Dermis microvascular lymphatic vessel endothelial cell (primary cell): ENCODE measurements around the gene OR5H14. TPM values are rescaled to one million over a fixed set of nuclear protein-coding genes. Genes with fewer than 3 reads are reported as not detected.
"Not testable (repeated sequence)": the region's sequence is repeated elsewhere in the genome, so short reads cannot be mapped to it uniquely, and the experiment has no call there.

Experiments used
- DNase-seq, 2 donors: peaks; one replicate each; pipeline versions ENCODE4 v3.0.0 to v3.0.0-alpha.2; 2010; ENCODE audit warnings: low read depth in 2 of 2
- total RNA-seq: library from RNA; depleted of rRNA; stranded (reverse); fragments of >200 nt; gene quantifications from 2 replicates; pipeline ENCODE4 v1.2.1, GENCODE V29; 2014

Gene OR5H14
- not detected in 2 replicates for total RNA-seq

- no peak for DNase-seq
Measured at GRCh38 chr3:98147179-98147578, at the start of gene OR5H14. Gene OR5H14 (plus strand): TSS chr3:98147479. CDS start chr3:98149386, 1,907 bp downstream.

GRCh38 chr3:98099848-98100247, 47.4 kb upstream of the OR5H14 start:
- no peak for DNase-seq

GRCh38 chr3:98108162-98108561, 39.1 kb upstream of the OR5H14 start:
- no peak for DNase-seq

- DNase-seq = no peak
Measured at GRCh38 chr3:98109807-98110549, 37.3 kb upstream of the OR5H14 start.

DNA sequence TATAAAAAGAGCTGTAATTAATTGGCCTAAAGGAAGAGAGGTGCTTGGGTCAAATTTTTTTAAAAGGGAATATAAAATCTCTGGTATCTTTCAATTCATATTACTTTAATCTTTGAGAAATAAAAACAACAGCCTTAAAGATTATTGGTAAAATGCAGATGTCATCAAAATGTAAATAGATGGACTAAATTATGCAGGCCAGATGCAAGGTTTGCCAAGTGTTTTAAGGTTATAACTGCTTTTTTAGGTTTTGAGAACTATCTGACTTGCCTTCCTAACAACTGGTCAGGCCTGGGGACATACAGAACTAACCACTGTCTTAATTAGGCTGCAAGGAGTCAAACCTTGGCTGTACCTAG, 36.8 kb upstream of the OR5H14 start:
- no peak for DNase-seq

GRCh38 chr3:98114264-98114663, 33.0 kb upstream of the OR5H14 start:
- no peak for DNase-seq

GRCh38 chr3:98115717-98116116, 31.6 kb upstream of the OR5H14 start:
- no peak for DNase-seq

DNA sequence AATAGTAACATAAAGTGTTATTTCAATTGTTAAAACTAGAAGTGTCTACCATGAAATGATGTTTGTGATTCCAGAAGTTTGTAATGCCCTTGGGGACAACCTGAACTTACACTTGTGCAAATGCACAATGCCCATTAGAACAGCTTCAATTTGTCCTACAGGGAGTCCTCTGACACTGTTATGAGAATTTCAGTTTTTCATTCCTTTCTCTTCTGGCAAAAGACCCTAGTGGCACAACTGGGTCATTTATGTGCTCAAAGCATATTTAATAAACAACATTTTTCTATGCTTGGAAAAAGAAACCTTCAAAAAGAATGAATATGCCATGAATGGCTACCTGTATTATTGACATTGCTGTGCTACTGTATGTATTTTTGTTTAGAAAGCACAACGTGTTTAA, 16.9 kb upstream of the OR5H14 start, which contains the start of gene OR5H1:
TSS of gene OR5H1 (plus strand) at position 301 of the 400 bp plus-strand sequence. CDS start 1,977 bp downstream, outside the sequence.
- no peak for DNase-seq

GRCh38 chr3:98136631-98137030, 10.6 kb upstream of the OR5H14 start:
- DNase-seq = no peak

GRCh38 chr3:98137826-98138557, 9.3 kb upstream of the OR5H14 start:
- DNase-seq = not testable (repeated sequence)

GRCh38 chr3:98140531-98140930, 6.7 kb upstream of the OR5H14 start:
- no peak for DNase-seq

DNA sequence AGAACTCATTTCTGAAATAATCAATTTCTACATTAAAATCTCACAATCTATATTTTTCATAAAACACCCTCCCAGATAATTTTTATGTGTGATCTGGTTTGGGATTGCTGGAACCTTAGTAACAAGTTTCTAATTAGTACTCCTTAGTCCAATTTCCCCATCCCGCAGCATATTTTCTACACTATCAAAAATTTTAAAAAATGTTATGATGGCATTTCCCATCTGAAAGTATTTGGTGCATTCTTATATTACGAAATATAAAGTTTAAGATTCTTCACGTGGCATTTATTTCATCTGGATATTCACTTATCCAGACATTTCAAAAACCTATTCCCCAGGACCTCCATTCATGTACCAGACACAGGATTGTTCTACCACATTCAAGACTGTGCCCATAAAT, 1.5 kb downstream of the OR5H14 start:
- DNase-seq = no peak

- not testable (repeated sequence) for DNase-seq
Measured at GRCh38 chr3:98149456-98149855, 2.2 kb downstream of the OR5H14 start.

DNA sequence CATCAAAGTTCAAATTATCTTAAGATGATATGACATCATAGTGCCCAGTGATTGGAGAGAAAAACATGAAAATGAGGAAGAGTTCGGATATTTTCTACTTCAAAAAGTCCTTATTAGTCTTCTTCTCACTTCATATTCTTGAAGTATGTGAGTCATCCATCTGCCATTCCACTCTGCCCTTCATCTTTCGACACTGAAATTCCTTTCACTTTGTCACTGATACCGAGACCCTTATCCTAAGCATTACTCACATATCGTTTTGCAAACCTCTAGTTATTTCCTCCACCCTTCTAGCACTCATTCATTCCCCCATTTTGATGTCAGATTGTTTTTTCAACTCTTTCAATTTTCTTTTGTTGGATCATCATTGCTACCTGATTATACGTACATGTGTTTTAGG, 4.0 kb downstream of the OR5H14 start:
- no peak for DNase-seq

DNA sequence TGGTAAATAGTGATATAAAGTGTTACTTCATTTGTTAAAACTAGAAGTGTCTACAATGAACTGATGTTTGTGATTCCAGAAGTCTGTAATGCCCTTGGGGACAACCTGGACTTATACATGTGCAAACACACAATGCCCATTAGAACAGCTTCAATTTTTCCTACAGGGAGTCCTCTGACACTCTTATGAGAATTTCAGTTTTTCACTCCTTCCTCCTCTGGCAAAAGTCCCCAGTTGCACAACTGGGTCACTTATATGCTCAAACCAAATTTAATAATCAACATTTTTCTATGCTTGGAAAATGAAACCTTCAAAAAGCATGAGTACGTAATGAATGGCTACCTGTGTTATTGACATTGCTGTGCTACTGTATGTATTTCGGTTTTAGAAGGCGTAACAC, 19.1 kb downstream of the OR5H14 start, which contains the start of gene OR5H15:
TSS of gene OR5H15 (plus strand) at position 301 of the 400 bp plus-strand sequence. CDS start 2,004 bp downstream, outside the sequence.
- DNase-seq = no peak

DNA sequence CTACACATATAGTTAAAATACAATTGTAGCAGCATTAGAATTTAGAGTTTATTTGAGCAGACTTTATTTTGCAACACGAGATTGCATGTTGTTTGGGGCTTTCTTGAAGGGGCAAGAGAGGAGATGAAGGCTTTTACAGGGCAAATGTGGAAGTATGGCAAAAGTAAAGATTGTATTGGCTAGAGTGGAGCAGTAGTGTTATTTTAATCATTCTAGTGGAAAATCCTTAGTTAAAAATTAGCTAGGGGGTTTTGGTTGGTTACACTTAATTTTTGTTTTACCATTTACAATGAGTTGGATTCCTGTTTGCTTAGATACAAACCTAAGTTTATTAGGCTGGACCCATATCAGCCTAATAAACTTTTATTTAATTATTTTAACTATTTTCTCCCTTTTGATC, 23.8 kb downstream of the OR5H14 start:
- no peak for DNase-seq

GRCh38 chr3:98172621-98173020, 25.3 kb downstream of the OR5H14 start:
- DNase-seq = no peak

DNA sequence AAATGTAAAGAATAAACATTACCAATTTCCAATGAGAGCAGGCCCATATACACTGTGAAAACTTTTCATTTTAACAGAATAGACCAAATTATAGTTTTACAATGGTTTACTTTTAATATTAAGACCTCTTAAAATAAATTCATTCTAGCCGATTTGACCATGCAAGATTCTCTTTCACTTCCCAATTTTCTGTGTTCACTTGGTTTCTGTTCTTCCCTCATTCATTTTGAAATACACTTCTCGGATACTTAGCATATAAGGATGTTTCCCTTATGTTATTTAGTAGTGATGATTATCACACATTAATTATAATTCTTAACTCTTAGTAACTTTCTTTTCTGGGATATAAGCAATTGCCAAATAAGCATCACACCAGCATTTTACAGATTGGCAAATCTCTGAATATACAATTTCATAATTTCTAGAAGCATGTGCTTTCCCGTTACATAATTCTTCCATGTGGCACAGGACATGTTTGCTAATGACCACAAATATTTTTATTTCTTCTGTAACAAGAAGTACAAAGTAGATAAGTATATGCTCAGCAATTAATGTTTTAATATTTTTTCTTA, 33.1 kb downstream of the OR5H14 start:
- no peak for DNase-seq

DNA sequence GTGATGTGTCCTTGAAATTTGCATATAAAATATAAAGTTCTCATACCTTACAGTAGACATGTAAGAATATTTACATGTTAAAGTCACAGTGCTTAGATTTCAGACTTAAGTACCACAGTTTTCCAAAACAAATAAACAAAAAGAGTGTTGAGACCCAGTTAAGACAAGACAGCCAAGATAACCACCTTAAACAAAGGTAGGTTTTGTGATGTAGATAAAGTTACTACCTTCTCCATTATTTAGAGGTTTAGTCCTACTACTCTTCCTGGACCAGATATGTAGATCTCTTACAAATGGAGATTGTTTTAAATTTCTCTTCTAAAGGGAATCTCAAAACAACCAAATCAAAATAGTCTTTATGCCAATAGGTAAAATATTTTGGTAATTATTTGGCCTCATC, 34.9 kb downstream of the OR5H14 start:
- no peak for DNase-seq

DNA sequence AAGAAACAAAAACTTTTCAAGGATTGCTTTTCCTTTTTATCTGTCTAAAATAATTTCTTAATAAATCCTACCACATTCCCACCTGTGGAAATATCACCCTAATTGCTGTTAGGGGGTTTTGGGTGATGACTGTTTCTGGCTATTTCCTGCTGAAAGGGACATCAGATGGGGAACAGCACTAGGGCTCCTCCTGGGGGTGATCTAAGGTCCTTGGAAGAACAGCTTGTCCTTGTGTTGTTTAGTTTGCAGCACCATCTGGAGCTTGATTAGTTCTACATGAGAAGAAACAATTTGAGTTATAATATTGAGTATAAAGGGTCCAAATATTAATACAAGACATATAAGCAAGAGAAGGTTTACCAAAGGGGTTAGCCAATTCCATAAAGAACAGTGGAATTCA, 37.9 kb downstream of the OR5H14 start:
- no peak for DNase-seq

- no peak for DNase-seq
Measured at GRCh38 chr3:98188545-98188944, 41.3 kb downstream of the OR5H14 start.

DNA sequence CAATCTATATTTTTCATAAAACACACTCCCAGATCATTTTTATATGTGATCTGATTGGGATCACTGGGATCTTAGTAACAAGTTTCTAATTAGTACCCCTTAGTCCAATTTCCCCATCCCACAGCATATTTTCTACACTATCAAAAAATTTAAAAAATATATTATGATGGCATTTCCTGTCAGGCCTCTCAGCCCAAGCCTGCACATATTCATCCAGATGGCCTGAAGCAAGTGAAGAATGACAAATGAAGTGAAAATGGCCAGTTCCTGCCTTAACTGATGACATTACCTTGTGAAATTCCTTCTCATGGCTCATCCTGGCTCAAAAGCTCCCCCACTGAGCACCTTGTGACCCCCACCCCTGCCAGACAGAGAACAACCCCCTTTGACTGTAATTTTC, 43.6 kb downstream of the OR5H14 start:
- not testable (repeated sequence) for DNase-seq
